Measurements from ENCODE around the gene AMBRA1. TPM values are rescaled to one million over a fixed set of nuclear protein-coding genes. Genes with fewer than 3 reads are reported as not detected.

Gene AMBRA1
- polyA plus RNA-seq, 2 of the 4 experiments (the other 2 are of a cell fraction), result 11.5 to 13.4 TPM

DNA sequence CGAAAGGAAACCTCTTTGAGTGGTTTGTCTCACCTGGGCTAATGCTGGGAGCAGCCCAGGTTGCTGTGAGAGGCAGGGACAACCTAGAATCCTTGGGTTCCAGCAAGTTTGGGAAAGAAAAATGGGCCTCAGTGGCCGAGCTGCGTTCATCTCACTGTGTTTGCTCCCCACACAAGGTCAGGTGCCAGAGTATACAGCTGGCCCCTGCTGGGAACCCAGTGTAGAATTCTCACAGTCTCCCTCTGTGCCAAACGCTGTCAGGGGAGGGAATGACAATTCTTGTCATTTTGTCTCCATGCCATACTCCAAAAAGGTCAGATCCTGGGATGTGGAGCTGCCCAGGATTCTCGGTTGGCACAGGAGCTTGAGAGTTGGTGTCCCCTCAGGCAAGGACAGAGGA lies 242.2 kb downstream of the AMBRA1 start:
- Histone ChIP-seq H3K4me2 (no peak overlapping the region), H3K4me1 (peaks cover 16% of the 10 kb centered on the region), H3K9me3 (no peaks in the 10 kb centered on the region), H3K27ac (no peak overlapping the region), H3K4me3 (no peak overlapping the region)
- ATAC-seq (no peak), FAIRE-seq (no peak), DNase-seq (ENCODE audit: low read depth in 1 of 2, low spot score in 1 of 2) (no peak)
- ChIA-PET CTCF (interaction anchor here (0.9 to 25.2 kb wide), 8 partner anchors 16 to 112 kb away, joined by 3 to 325 read pairs (median 6); partner anchors contain the start of gene CHRM4), POLR2A (no interaction called here)
- TF ChIP-seq POLR2AphosphoS2 (conservative IDR thresholded peaks at IDR 0.05; ENCODE audit: low read length) (no peak), ZNF302 (CRISPR knock-in tag; IDR thresholded peaks at IDR 0.05) (no peak)
- 86% methylated on average over 5 of the region's 5 CpGs for whole genome bisulfite sequencing (ENCODE audit: missing lambda C conversion rate)

DNA sequence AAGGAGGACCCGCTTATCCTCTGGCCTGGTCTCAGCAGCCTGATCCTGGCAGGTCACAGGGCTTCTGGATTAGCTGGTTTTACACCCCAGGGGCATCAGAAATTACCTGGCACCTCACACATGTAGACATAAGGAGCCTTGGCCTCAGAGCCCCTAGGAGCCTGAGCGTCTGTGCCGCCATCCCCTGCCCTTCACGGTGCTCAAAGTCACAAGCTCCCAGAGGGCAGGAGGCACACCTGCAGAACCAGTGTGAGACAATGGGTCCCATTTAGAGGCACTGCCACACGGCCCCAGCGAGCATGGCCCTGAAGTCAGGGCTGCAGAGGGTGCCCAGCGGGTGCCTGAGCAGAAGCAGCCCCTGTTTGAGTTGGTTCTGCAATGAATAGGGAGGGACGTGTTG lies 242.7 kb downstream of the AMBRA1 start:
- no peak overlapping the region for H3K4me2 ChIP-seq
- TF ChIP-seq FOSB (CRISPR knock-in tag; IDR thresholded peaks at IDR 0.05) (no peak), RNF2 (IDR thresholded peaks at IDR 0.05; ENCODE audit: borderline replicate concordance, low read depth) (no peak), FOSL2 (IDR thresholded peaks at IDR 0.05) (no peak), FOSL2 (CRISPR knock-in tag; IDR thresholded peaks at IDR 0.05) (no peak), JUNB (IDR thresholded peaks at IDR 0.05) (no peak), CEBPB (IDR thresholded peaks at IDR 0.05) (no peak), TP53 (CRISPR knock-in tag; IDR thresholded peaks at IDR 0.05) (no peak), KDM1A (IDR thresholded peaks at IDR 0.05; ENCODE audit: low read depth) (no peak), HOXB5 (CRISPR knock-in tag; IDR thresholded peaks at IDR 0.05) (no peak), CHD2 (IDR thresholded peaks at IDR 0.05; ENCODE audit: low read length, partially characterized antibody) (no peak), HEYL (CRISPR knock-in tag; IDR thresholded peaks at IDR 0.05) (no peak), SMC3 (IDR thresholded peaks at IDR 0.05) (no peak)
- TF ChIP-seq, protein P1, sequence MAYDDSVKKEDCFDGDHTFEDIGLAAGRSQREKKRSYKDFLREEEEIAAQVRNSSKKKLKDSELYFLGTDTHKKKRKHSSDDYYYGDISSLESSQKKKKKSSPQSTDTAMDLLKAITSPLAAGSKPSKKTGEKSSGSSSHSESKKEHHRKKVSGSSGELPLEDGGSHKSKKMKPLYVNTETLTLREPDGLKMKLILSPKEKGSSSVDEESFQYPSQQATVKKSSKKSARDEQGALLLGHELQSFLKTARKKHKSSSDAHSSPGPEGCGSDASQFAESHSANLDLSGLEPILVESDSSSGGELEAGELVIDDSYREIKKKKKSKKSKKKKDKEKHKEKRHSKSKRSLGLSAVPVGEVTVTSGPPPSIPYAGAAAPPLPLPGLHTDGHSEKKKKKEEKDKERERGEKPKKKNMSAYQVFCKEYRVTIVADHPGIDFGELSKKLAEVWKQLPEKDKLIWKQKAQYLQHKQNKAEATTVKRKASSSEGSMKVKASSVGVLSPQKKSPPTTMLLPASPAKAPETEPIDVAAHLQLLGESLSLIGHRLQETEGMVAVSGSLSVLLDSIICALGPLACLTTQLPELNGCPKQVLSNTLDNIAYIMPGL (CRISPR knock-in tag; IDR thresholded peaks at IDR 0.05; ENCODE audit: borderline replicate concordance), result no peak
- TF ChIP-seq, protein P2, sequence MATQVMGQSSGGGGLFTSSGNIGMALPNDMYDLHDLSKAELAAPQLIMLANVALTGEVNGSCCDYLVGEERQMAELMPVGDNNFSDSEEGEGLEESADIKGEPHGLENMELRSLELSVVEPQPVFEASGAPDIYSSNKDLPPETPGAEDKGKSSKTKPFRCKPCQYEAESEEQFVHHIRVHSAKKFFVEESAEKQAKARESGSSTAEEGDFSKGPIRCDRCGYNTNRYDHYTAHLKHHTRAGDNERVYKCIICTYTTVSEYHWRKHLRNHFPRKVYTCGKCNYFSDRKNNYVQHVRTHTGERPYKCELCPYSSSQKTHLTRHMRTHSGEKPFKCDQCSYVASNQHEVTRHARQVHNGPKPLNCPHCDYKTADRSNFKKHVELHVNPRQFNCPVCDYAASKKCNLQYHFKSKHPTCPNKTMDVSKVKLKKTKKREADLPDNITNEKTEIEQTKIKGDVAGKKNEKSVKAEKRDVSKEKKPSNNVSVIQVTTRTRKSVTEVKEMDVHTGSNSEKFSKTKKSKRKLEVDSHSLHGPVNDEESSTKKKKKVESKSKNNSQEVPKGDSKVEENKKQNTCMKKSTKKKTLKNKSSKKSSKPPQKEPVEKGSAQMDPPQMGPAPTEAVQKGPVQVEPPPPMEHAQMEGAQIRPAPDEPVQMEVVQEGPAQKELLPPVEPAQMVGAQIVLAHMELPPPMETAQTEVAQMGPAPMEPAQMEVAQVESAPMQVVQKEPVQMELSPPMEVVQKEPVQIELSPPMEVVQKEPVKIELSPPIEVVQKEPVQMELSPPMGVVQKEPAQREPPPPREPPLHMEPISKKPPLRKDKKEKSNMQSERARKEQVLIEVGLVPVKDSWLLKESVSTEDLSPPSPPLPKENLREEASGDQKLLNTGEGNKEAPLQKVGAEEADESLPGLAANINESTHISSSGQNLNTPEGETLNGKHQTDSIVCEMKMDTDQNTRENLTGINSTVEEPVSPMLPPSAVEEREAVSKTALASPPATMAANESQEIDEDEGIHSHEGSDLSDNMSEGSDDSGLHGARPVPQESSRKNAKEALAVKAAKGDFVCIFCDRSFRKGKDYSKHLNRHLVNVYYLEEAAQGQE (IDR thresholded peaks at IDR 0.05), result no peak
- FAIRE-seq, result no peak
- CTCF ChIA-PET, result interaction anchor here (0.5 to 25.2 kb wide), 8 partner anchors 16 to 469 kb away, joined by 3 to 325 read pairs (median 3); no protein-coding TSS in a partner anchor
- POLR2A ChIA-PET, result no interaction called here
- no peak overlapping the region for H3K4me3 ChIP-seq
- ATAC-seq, result no peak
- no peaks in the 10 kb centered on the region for H3K9me3 ChIP-seq
- H3K27ac ChIP-seq, result no peak overlapping the region
- peaks cover 16% of the 10 kb centered on the region for H3K4me1 ChIP-seq
- no peak for DNase-seq (ENCODE audit: low read depth in 1 of 2, low spot score in 1 of 2)
- 73% methylated on average over 6 of the region's 8 CpGs for WGBS (ENCODE audit: missing lambda C conversion rate)

DNA sequence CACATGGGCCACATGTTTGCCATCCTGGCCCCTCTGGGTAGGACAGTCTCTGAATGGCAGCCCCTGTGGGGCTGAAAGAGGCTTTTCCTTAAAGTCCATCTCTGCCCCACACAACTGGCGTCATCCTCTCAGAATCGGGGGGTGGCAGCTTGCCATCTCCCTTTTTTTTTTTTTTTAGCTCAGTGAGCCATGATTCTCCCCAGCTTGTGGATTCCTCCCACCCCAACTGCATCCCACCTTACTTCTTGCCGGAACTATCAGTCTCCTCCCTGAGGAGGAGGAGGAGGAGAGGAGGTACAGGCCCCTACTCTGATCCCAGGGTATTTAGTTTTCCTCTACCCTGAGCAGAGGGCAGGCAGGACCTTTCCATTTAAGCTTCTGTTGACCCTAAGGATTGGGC lies 243.1 kb downstream of the AMBRA1 start:
- 82% methylated on average over 3 of the region's 3 CpGs for WGBS (ENCODE audit: missing lambda C conversion rate)
- ChIA-PET POLR2A (no interaction called here), CTCF (interaction anchor here (0.5 to 25.2 kb wide), 7 partner anchors 17 to 469 kb away, joined by 3 to 325 read pairs (median 3); no protein-coding TSS in a partner anchor)
- no peak overlapping the region for H3K4me3 ChIP-seq
- H3K4me1 ChIP-seq, result peaks cover 16% of the 10 kb centered on the region
- no peak for FAIRE-seq
- no peak for ATAC-seq
- DNase-seq (ENCODE audit: low read depth in 1 of 2, low spot score in 1 of 2), result no peak
- H3K4me2 ChIP-seq, result no peak overlapping the region
- TF ChIP-seq TP53 (CRISPR knock-in tag; IDR thresholded peaks at IDR 0.05) (no peak), RAD21 (conservative IDR thresholded peaks at IDR 0.05 in 1 of 2, IDR thresholded peaks at IDR 0.05 in 1 of 2) (no peak), EP300 (IDR thresholded peaks at IDR 0.05) (no peak), RARB (CRISPR knock-in tag; IDR thresholded peaks at IDR 0.05) (no peak)
- no peak overlapping the region for H3K27ac ChIP-seq
- no peaks in the 10 kb centered on the region for H3K9me3 ChIP-seq

All from A549 (cell line).